ENCODE measurements around the gene PLIN5.
"Not testable (repeated sequence)": the region's sequence is repeated elsewhere in the genome, so short reads cannot be mapped to it uniquely, and the experiment has no call there.

Gene PLIN5

GRCh38 chr19:4529924-4530522 is 5.0 kb downstream of the PLIN5 start:
- Histone ChIP-seq H3K27me3 (ENCODE audit: insufficient read depth, poor library complexity, severe bottlenecking) (no peaks in the 10 kb centered on the region), H3K27ac (replicated peaks) (no peak overlapping the region), H3K4me3 (replicated peaks; ENCODE audit: insufficient read depth, low read length) (no peak overlapping the region)
- no peak for TF ChIP-seq SPI1 (IDR thresholded peaks at IDR 0.05; ENCODE audit: borderline replicate concordance, low read depth)
- TF ChIP-seq CTCF (IDR thresholded peaks at IDR 0.05; ENCODE audit: insufficient read depth, low read length), result no peak
- no peak for TF ChIP-seq GABPA (IDR thresholded peaks at IDR 0.05; ENCODE audit: low read depth)
- no peak for TF ChIP-seq POLR2AphosphoS5 (IDR thresholded peaks at IDR 0.05; ENCODE audit: low read depth)
- TF ChIP-seq REST (IDR thresholded peaks at IDR 0.05; ENCODE audit: insufficient replicate concordance, low read depth), result no peak
- no peak for DNase-seq (ENCODE audit: low read depth in 1 of 2, low spot score in 1 of 2)

GRCh38 chr19:4528843-4529242 is 6.2 kb downstream of the PLIN5 start:
- DNase-seq (ENCODE audit: low read depth in 1 of 2, low spot score in 1 of 2), result no peak
- H3K27me3 ChIP-seq (ENCODE audit: insufficient read depth, poor library complexity, severe bottlenecking), result no peaks in the 10 kb centered on the region
- TF ChIP-seq GABPA (IDR thresholded peaks at IDR 0.05; ENCODE audit: low read depth) (no peak), CTCF (IDR thresholded peaks at IDR 0.05; ENCODE audit: insufficient read depth, low read length) (no peak), REST (IDR thresholded peaks at IDR 0.05; ENCODE audit: insufficient replicate concordance, low read depth) (no peak), SPI1 (IDR thresholded peaks at IDR 0.05; ENCODE audit: borderline replicate concordance, low read depth) (no peak)
- no peak overlapping the region for H3K4me3 ChIP-seq (replicated peaks; ENCODE audit: insufficient read depth, low read length)
- no peak overlapping the region for H3K27ac ChIP-seq (replicated peaks)

GRCh38 chr19:4527377-4527776 is 7.6 kb downstream of the PLIN5 start:
- DNase-seq (ENCODE audit: low read depth in 1 of 2, low spot score in 1 of 2); H3K4me3 ChIP-seq (replicated peaks; ENCODE audit: insufficient read depth, low read length); H3K27ac ChIP-seq (replicated peaks); H3K27me3 ChIP-seq (ENCODE audit: insufficient read depth, poor library complexity, severe bottlenecking): not testable (repeated sequence)

GRCh38 chr19:4525563-4526002 is 9.4 kb downstream of the PLIN5 start:
- no peak for DNase-seq (ENCODE audit: low read depth in 1 of 2, low spot score in 1 of 2)
- TF ChIP-seq GABPA (IDR thresholded peaks at IDR 0.05; ENCODE audit: low read depth) (no peak), REST (IDR thresholded peaks at IDR 0.05; ENCODE audit: insufficient replicate concordance, low read depth) (no peak), CTCF (IDR thresholded peaks at IDR 0.05; ENCODE audit: insufficient read depth, low read length) (no peak), POLR2AphosphoS5 (IDR thresholded peaks at IDR 0.05; ENCODE audit: low read depth) (no peak), SPI1 (IDR thresholded peaks at IDR 0.05; ENCODE audit: borderline replicate concordance, low read depth) (no peak)
- H3K27ac ChIP-seq (replicated peaks), result no peak overlapping the region
- no peak overlapping the region for H3K4me3 ChIP-seq (replicated peaks; ENCODE audit: insufficient read depth, low read length)
- H3K27me3 ChIP-seq (ENCODE audit: insufficient read depth, poor library complexity, severe bottlenecking), result no peaks in the 10 kb centered on the region

All from HL-60 (cell line).